ENCODE data around the gene DPAGT1.
"Not testable (repeated sequence)": the region's sequence is repeated elsewhere in the genome, so short reads cannot be mapped to it uniquely, and the experiment has no call there.

The DPAGT1 gene

DNA sequence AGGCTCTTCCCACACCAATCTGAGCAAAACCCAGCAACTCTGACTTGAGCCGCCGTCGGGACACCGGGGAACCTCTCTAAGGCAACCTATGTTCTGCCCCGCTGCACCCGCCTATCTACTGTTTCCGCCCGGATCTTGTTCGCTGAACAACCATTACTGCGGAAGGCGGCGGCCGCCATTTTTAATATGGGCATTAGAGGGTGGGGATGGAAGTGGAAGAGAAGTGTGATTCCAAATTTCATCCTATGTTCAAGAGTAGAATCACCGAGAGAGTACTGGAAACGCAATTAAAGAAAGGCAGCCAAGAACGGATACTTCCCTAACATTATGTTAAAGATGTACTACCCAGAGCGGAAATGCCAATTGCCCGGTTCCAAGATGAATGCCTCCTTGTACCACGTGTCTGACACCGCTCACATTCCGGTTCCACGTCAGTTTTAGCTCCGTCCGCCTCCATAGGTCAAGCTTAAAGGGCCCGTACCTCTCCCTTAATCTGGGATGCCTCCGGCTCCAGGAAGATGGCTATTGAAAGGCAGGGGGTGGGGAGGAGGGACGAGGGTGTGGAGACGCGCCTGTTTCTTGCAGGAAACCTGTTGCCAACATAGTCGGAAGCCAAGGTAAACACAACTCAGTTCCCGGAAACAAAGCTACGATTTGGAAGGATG lies at the start of gene DPAGT1:
DPAGT1 (minus strand) TSS at position 95 of the 665 bp plus-strand sequence. CDS start 198 bp downstream, outside the sequence.
- peak; percentile 80 to 83 for DNase-seq (ENCODE audit: low read depth in 2 of 2)

- DNase-seq (ENCODE audit: low read depth in 2 of 2): no peak
Measured at GRCh38 chr11:119149786-119150275, 48.2 kb upstream of the DPAGT1 start.

- DNase-seq (ENCODE audit: low read depth in 2 of 2): no peak
Measured at GRCh38 chr11:119149018-119149785, 47.5 kb upstream of the DPAGT1 start, which contains the start of gene ABCG4. Gene ABCG4 (plus strand): TSS chr11:119149052. CDS start chr11:119149966, 914 bp downstream.

- no peak for DNase-seq (ENCODE audit: low read depth in 2 of 2)
Measured at GRCh38 chr11:119148720-119149017, 47.0 kb upstream of the DPAGT1 start.

DNA sequence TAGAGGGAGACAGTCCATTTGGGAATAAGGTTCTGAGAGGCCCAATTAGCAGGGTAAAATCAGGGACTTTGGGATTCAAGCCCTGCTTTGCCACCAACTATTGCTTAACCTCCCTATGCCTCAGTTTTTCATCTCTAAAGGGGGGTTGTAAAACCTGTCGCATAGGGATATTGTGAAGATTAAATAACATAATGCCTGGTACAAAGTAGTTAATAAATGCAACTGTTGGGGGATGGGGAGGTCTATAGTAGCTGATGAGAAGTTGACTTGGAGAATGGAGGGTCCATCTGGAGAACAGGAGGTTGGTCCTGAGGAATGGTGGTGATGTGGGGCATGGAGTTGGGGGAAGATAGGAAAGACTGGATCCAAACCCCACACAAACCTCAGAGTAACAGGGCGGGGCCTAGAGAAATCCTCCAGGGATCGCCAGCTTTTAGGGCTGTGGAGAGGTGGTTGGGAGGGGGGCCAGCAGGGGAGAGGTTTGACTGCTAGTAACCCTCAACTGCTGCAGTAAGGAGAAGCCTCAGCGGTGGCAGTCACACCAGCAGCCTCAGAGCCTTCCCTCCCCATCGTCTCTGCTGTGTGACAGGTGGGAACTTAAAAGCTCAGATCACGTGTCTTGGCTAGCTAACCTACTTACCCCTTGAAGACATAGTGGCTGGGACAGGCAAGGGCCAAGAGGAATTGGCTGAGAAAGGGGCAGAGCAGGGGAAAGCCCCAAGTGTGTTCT lies 46.1 kb upstream of the DPAGT1 start:
- no peak for DNase-seq (ENCODE audit: low read depth in 2 of 2)

DNA sequence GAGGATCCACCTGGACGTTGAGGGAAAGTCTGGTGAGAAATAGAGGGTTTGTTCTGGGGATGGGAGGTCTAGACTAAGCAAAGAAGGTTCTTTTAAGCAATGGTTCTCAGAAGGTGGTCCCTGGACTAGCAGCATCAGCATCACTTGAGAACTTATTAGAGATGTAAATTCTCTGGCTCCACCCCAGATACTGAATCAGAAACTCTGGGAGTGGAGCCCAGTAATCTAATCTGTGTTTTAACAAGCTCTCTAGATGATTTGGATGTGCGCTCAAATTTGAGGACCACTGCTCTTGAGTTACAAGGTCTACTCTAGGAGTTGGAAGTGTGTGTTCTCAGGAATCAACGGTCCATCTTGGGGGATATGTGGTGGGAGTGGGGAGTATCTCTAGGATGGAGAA lies 43.9 kb upstream of the DPAGT1 start:
- no peak for DNase-seq (ENCODE audit: low read depth in 2 of 2)

DNA sequence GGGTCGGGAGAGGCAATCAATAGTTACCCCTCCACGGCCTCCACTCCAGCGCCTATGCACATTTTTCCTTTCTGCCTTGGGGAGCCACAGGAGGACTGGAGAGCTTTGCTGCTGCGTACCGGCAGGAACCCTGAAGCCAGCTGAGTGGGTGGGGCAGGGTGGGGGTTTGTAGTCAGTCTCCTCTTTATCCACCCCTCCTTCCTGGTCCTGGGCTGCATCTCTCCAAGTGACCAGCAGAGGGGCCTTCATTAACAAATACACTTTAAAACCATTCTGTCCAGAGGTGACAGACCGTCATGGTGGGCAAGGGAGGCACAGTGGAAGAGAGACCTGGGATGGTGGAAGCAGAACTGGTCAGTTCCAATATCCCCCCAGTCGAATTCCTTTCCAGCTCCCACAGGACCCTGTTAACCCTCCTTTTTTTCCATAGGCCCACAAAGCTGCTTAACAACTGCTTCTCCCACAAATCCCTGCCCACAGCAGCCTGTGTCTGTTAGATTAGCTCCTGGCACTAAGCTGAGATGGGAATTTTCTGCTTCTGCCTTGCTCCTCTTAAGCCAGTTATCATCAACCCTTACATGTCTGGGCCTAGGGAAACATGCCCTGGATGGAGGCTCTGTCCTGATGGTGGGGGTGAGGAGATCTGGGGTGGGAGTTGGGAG lies 43.3 kb upstream of the DPAGT1 start:
- DNase-seq (ENCODE audit: low read depth in 2 of 2): no peak

DNA sequence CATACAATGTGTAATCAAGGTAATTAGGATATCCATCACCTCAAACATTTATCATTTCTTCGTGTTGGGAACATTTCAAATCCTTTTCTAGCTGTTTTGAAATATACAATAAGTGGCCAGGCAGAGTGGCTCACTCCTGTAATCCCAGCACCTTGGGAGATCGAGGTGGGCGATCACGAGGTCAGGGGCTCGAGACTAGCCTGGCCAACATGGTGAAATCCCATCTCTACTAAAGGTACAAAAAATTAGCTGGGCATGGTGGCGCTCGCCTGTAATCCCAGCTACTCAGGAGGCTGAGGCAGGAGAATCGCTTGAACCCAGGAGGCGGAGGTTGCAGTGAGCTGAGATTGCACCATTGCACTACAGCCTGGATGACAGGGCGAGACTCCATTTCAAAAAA lies 37.6 kb upstream of the DPAGT1 start:
- DNase-seq (ENCODE audit: low read depth in 2 of 2): not testable (repeated sequence)

DNA sequence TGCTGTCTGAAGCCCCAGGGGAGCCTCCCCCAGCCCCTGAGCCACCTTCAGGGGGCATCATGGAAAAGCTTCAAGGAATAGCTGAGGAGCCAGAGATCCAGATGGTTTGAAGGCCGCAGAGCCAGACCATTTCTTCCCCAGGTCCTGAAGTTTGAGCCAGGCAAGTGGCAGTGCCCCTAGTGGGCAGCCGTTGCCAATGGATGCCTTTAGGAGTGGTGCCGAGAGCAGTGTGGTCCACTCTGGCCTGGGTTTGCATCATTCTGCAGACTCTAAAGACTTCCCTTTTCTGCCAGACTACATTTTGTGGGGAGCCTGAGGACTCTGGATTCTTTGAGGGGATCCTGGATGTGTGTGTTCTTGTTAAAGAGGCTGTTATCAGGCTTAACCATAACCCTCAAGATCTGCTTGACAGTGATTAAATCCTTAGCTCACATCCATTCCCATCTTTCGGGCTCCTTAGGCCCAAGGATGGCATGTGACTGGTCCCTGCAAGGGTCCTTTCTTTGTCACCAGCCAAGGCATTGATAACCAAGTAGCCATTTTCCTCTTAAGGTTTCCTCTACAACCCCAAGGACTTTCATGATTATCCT lies 32.8 kb upstream of the DPAGT1 start:
- no peak for DNase-seq (ENCODE audit: low read depth in 2 of 2)

DNA sequence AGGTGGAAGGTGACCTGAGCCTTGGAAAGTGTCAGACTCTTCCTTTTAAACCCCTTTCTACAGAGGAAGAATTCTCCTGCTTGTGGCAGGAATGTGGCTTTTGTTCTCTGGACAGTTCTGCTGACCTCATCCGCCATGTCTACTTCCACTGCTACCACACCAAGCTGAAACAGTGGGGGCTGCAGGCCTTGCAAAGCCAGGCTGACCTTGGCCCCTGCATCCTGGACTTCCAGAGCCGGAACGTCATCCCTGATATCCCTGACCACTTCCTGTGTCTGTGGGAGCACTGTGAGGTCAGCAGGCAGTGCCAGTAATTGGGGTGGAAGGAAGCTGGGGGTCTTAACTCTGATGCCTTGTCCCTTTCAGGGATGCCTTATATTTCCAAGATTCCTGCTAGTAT lies 29.0 kb upstream of the DPAGT1 start:
- no peak for DNase-seq (ENCODE audit: low read depth in 2 of 2)

- DNase-seq (ENCODE audit: low read depth in 2 of 2): no peak
Measured at GRCh38 chr11:119126675-119127268, 25.1 kb upstream of the DPAGT1 start.

- no peak for DNase-seq (ENCODE audit: low read depth in 2 of 2)
Measured at GRCh38 chr11:119125821-119126220, 24.2 kb upstream of the DPAGT1 start.

DNA sequence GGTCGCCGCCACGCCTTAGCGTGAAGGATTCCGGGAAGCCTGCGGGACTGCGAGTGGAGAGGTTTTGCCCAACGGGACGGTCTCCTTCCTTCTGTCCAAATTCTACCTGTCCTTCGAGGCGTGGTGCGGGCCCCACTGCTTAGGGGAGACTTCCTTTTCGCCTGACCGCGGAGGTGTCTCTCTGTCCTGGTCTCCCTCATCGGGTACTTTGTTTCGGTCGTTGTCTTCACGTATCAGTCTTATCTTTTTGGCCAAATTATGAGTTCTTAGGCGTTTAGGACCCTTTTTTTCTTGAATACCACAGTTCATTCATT lies 20.1 kb upstream of the DPAGT1 start:
- DNase-seq (ENCODE audit: low read depth in 2 of 2): no peak

- peak; percentile 99 to 100 for DNase-seq (ENCODE audit: low read depth in 2 of 2)
Measured at GRCh38 chr11:119121008-119121810, 19.6 kb upstream of the DPAGT1 start, which contains the start of gene HINFP. Gene HINFP (plus strand): TSS chr11:119121580. CDS start chr11:119126945, 5,365 bp downstream.

DNA sequence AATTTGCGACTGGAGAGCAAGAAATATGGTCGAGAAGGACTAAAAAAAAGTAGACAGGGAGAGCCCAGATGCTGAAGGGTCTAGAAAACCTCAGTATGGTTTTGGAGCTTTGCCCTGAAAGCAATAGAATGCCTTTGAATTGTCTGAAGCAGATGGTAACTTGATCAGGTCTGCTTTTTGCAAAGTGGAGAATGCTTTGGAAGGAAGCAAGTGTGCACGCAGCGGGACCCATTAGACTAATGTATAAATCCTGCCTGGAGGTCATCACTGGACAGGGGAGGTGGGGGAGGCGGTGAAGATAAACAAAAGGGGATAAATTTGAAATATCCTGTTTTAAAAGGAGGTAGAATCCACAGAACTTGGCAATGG lies 19.0 kb upstream of the DPAGT1 start:
- no peak for DNase-seq (ENCODE audit: low read depth in 2 of 2)

GRCh38 chr11:119118946-119119345 lies 17.3 kb upstream of the DPAGT1 start:
- no peak for DNase-seq (ENCODE audit: low read depth in 2 of 2)

GRCh38 chr11:119118227-119118626 lies 16.6 kb upstream of the DPAGT1 start:
- DNase-seq (ENCODE audit: low read depth in 2 of 2): no peak

- DNase-seq (ENCODE audit: low read depth in 2 of 2): no peak
Measured at GRCh38 chr11:119117004-119117706, 15.5 kb upstream of the DPAGT1 start.

- no peak for DNase-seq (ENCODE audit: low read depth in 2 of 2)
Measured at GRCh38 chr11:119116601-119117000, 14.9 kb upstream of the DPAGT1 start.

GRCh38 chr11:119116235-119116594 lies 14.6 kb upstream of the DPAGT1 start:
- no peak for DNase-seq (ENCODE audit: low read depth in 2 of 2)

All from stimulated activated CD4-positive, alpha-beta T cell treated with anti-CD3 and anti-CD28 coated beads, Interleukin-4, amount 100 ng/mL, for 48 hours (primary cell).